ENCODE results near the gene FATE1.

The FATE1 gene

GRCh38 chrX:151704041-151704663 lies 11.7 kb upstream of the FATE1 start:
- DNase-seq, result no peak

GRCh38 chrX:151708821-151709220 lies 7.0 kb upstream of the FATE1 start:
- DNase-seq, result no peak

- no peak for DNase-seq
These were observed 5.4 kb upstream of the FATE1 start for GRCh38 chrX:151710457-151710856.

GRCh38 chrX:151711154-151711553 lies 4.7 kb upstream of the FATE1 start:
- DNase-seq, result no peak

GRCh38 chrX:151711787-151712186 lies 4.0 kb upstream of the FATE1 start:
- no peak for DNase-seq

GRCh38 chrX:151712253-151712652 lies 3.6 kb upstream of the FATE1 start:
- DNase-seq, result no peak

GRCh38 chrX:151713849-151714248 lies 2.0 kb upstream of the FATE1 start:
- DNase-seq, result no peak

- DNase-seq, result no peak
These were observed 1.5 kb upstream of the FATE1 start for GRCh38 chrX:151714362-151714761.

- no peak for DNase-seq
These were observed 6.5 kb downstream of the FATE1 start for GRCh38 chrX:151722241-151722846.

- DNase-seq, result no peak
These were observed 7.4 kb downstream of the FATE1 start for GRCh38 chrX:151723156-151723760.

GRCh38 chrX:151724563-151725337 lies 8.9 kb downstream of the FATE1 start:
- no peak for DNase-seq

GRCh38 chrX:151725338-151725614 lies 9.4 kb downstream of the FATE1 start:
- no peak for DNase-seq

- DNase-seq, result no peak
These were observed 10.9 kb downstream of the FATE1 start for GRCh38 chrX:151726751-151727150.

GRCh38 chrX:151727346-151727745 lies 11.5 kb downstream of the FATE1 start:
- no peak for DNase-seq

GRCh38 chrX:151729056-151729725 lies 13.4 kb downstream of the FATE1 start:
- no peak for DNase-seq

- no peak for DNase-seq
These were observed 18.6 kb downstream of the FATE1 start, which contains the start of gene CNGA2 for GRCh38 chrX:151734446-151734845. Gene CNGA2, plus strand, starts transcription at chrX:151734746. Its CDS starts 3,738 bp downstream, at chrX:151738484.

GRCh38 chrX:151735219-151735618 lies 19.4 kb downstream of the FATE1 start:
- DNase-seq, result no peak

- no peak for DNase-seq
These were observed 20.9 kb downstream of the FATE1 start for GRCh38 chrX:151736685-151737084.

GRCh38 chrX:151737494-151737893 lies 21.7 kb downstream of the FATE1 start:
- DNase-seq, result no peak

- DNase-seq, result no peak
These were observed 22.9 kb downstream of the FATE1 start for GRCh38 chrX:151738751-151739150.

- DNase-seq, result no peak
These were observed 25.8 kb downstream of the FATE1 start for GRCh38 chrX:151741606-151742005.

- no peak for DNase-seq
These were observed 26.5 kb downstream of the FATE1 start for GRCh38 chrX:151742311-151742710.

All from CD4-positive, alpha-beta T cell treated with Interleukin-1 beta for 1 hour (primary cell).